ENCODE measurements around the gene STX4.

Gene STX4

DNA sequence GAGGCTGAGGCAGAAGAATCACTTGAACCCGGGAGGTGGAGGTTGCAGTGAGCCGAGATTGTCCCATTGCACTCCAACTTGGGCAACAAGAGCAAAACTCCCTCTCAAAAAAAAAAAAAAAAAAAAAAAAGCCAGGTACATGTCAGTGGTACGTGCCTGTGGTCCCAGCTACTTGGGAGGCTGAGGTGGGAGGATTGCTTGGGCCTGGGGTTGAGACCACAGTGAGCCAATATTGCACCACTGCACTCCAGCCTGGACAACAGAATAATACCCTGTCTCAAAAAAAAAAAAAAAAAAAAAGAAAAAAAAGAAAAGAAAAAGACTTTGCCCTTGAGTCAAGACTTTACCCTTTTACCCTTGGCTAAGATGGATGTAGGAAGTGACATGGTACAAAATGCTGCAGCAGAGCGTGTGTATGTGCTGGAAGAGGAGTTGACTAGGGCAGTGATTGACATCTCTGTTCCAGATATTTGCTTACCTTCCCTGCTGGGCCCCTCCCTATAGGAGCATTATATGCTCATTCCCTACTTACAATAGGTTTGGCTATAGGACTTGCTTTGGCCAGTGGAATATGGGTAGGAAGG, 10.6 kb downstream of the STX4 start:
- Histone ChIP-seq H3K9me3 (ENCODE audit: severe bottlenecking) (no peaks in the 10 kb centered on the region), H3K27ac (no peak overlapping the region), H3K36me3 (no peaks in the 10 kb centered on the region), H3K27me3 (ENCODE audit: insufficient read depth, low read depth, severe bottlenecking) (no peaks in the 10 kb centered on the region), H3K4me3 (ENCODE audit: low read depth, low read length) (no peak overlapping the region)
- no peak for DNase-seq
- TF ChIP-seq, protein P1, sequence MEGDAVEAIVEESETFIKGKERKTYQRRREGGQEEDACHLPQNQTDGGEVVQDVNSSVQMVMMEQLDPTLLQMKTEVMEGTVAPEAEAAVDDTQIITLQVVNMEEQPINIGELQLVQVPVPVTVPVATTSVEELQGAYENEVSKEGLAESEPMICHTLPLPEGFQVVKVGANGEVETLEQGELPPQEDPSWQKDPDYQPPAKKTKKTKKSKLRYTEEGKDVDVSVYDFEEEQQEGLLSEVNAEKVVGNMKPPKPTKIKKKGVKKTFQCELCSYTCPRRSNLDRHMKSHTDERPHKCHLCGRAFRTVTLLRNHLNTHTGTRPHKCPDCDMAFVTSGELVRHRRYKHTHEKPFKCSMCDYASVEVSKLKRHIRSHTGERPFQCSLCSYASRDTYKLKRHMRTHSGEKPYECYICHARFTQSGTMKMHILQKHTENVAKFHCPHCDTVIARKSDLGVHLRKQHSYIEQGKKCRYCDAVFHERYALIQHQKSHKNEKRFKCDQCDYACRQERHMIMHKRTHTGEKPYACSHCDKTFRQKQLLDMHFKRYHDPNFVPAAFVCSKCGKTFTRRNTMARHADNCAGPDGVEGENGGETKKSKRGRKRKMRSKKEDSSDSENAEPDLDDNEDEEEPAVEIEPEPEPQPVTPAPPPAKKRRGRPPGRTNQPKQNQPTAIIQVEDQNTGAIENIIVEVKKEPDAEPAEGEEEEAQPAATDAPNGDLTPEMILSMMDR (IDR thresholded peaks at IDR 0.05; ENCODE audit: low read depth, low read length), result no peak

GRCh38 chr16:31050280-31051030, 17.1 kb downstream of the STX4 start:
- DNase-seq, result no peak
- TF ChIP-seq, protein P1 (IDR thresholded peaks at IDR 0.05; ENCODE audit: low read depth, low read length), result no peak
- no peaks in the 10 kb centered on the region for H3K36me3 ChIP-seq

DNA sequence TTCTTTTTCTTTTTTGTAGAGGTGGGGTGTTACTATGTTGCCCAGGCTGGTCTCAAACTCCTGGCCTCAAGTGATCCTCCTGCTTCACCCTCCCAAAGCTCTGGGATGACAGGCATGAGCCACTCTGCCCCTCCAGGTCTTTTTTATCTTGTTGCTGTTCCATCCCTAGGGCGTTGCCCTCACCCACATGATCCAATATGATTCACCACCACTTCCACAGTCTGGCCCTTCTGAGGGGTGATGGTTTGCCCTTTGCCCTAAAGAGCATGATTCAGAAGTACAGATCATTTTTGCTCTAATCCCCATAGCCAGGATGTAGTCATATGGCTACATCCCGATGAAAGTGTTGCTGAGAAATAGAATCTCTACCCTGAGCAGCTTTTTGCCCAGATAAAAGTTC, 18.8 kb downstream of the STX4 start:
- Histone ChIP-seq H3K27ac (no peak overlapping the region), H3K4me3 (ENCODE audit: low read depth, low read length) (no peak overlapping the region), H3K27me3 (ENCODE audit: insufficient read depth, low read depth, severe bottlenecking) (no peaks in the 10 kb centered on the region), H3K9me3 (ENCODE audit: severe bottlenecking) (no peaks in the 10 kb centered on the region), H3K36me3 (no peaks in the 10 kb centered on the region)
- TF ChIP-seq, protein P1 (IDR thresholded peaks at IDR 0.05; ENCODE audit: low read depth, low read length), result no peak
- DNase-seq, result no peak

More at GRCh38 chr16:31050280-31051030, 17.1 kb downstream of the STX4 start:
- Histone ChIP-seq H3K9me3 (ENCODE audit: severe bottlenecking) (no peaks in the 10 kb centered on the region), H3K27ac (no peak overlapping the region), H3K4me3 (ENCODE audit: low read depth, low read length) (no peak overlapping the region), H3K27me3 (ENCODE audit: insufficient read depth, low read depth, severe bottlenecking) (no peaks in the 10 kb centered on the region)

- H3K4me3 ChIP-seq (ENCODE audit: low read depth, low read length), result no peak overlapping the region
- H3K9me3 ChIP-seq (ENCODE audit: severe bottlenecking), result no peaks in the 10 kb centered on the region
- DNase-seq, result no peak
- H3K27ac ChIP-seq, result no peak overlapping the region
- TF ChIP-seq, protein P1 (IDR thresholded peaks at IDR 0.05; ENCODE audit: low read depth, low read length), result no peak
- peaks cover 3% of the 10 kb centered on the region for H3K36me3 ChIP-seq
- H3K27me3 ChIP-seq (ENCODE audit: insufficient read depth, low read depth, severe bottlenecking), result no peaks in the 10 kb centered on the region
Observed at GRCh38 chr16:31055613-31056012, 22.3 kb downstream of the STX4 start.

- peaks cover 4% of the 10 kb centered on the region for H3K27me3 ChIP-seq (ENCODE audit: insufficient read depth, low read depth, severe bottlenecking)
- no peaks in the 10 kb centered on the region for H3K9me3 ChIP-seq (ENCODE audit: severe bottlenecking)
- peaks cover 37% of the 10 kb centered on the region for H3K36me3 ChIP-seq
- TF ChIP-seq, protein P1 (IDR thresholded peaks at IDR 0.05; ENCODE audit: low read depth, low read length), result no peak
- no peak for DNase-seq
- no peak overlapping the region for H3K27ac ChIP-seq
- H3K4me3 ChIP-seq (ENCODE audit: low read depth, low read length), result no peak overlapping the region
Observed at GRCh38 chr16:31061126-31061812, 27.9 kb downstream of the STX4 start.
